ENCODE data around the gene HTRA1. TPM values are rescaled to one million over a fixed set of nuclear protein-coding genes. Genes with fewer than 3 reads are reported as not detected.

HTRA1 gene
- total RNA-seq, result 10 to 100 TPM; 21.3 to 27.3 TPM
- polyA plus RNA-seq (ENCODE audit: insufficient read depth, low read depth, low replicate concordance), result 105 TPM
- long read RNA-seq, donor 1, transcript HTRA1-201 (9 exons, 2,120 nt), result major isoform, 11 of 12 reads
- long read RNA-seq, donor 1, partial matches to known transcripts, result 0 of 12 reads
- long read RNA-seq, donor 1, other reads (novel, unspliced or antisense), result 0 of 12 reads
- long read RNA-seq, donor 2, transcript HTRA1-201 (9 exons, 2,120 nt), result major isoform, 9 of 15 reads
- long read RNA-seq, donor 2, partial matches to known transcripts, result 6 of 15 reads
- long read RNA-seq, donor 2, other reads (novel, unspliced or antisense), result 0 of 15 reads

- intact Hi-C loops (cut with DNase I; ENCODE audit: low total_unique reads), result no loop called here
- H3K36me3 ChIP-seq (ENCODE audit: low read depth, missing control alignments), result no peaks in the 10 kb centered on the region
- TF ChIP-seq CTCF (IDR thresholded peaks at IDR 0.05) (no peak), POLR2A (IDR thresholded peaks at IDR 0.05) (no peak)
- 1% methylated on average over 56 of the region's 56 CpGs; no CpG with 5 or more reads in 1 of the 2 donors for WGBS, 2 donors
- H3K9me3 ChIP-seq, result no peaks in the 10 kb centered on the region
- no peaks in the 10 kb centered on the region for H3K27me3 ChIP-seq
- peak within 1 kb of the TSS; percentile 59 to 63 for H3K4me3 ChIP-seq
- DNase-seq, result peak; percentile 65
- H3K4me1 ChIP-seq, result peaks cover 8% of the 10 kb centered on the region
- peak within 1 kb of the TSS; percentile 35 to 76 for H3K27ac ChIP-seq
Observed at GRCh38 chr10:122461367-122461728, at the start of gene HTRA1. TSS of gene HTRA1 (plus strand) at chr10:122461553. CDS start at chr10:122461653, 100 bp downstream.

GRCh38 chr10:122413327-122413726 lies 48.0 kb upstream of the HTRA1 start:
- Histone ChIP-seq H3K27me3 (no peaks in the 10 kb centered on the region), H3K4me1 (no peaks in the 10 kb centered on the region), H3K27ac (no peak overlapping the region), H3K4me3 (no peak overlapping the region), H3K36me3 (ENCODE audit: low read depth, missing control alignments) (no peaks in the 10 kb centered on the region), H3K9me3 (no peaks in the 10 kb centered on the region)
- DNase-seq, result no peak
- TF ChIP-seq CTCF (IDR thresholded peaks at IDR 0.05) (no peak), POLR2A (IDR thresholded peaks at IDR 0.05) (no peak)
- intact Hi-C loops (cut with DNase I; ENCODE audit: low total_unique reads), result no loop called here

- WGBS, 2 donors, result 90 to 91% methylated on average over 2 of the region's 2 CpGs
- no peak overlapping the region for H3K27ac ChIP-seq
Observed at GRCh38 chr10:122417667-122418066, 43.7 kb upstream of the HTRA1 start.

GRCh38 chr10:122419016-122419415 lies 42.3 kb upstream of the HTRA1 start:
- intact Hi-C loops (cut with DNase I; ENCODE audit: low total_unique reads), result no loop called here
- Histone ChIP-seq H3K27ac (no peak overlapping the region), H3K27me3 (no peaks in the 10 kb centered on the region), H3K4me3 (no peak overlapping the region), H3K9me3 (no peaks in the 10 kb centered on the region), H3K36me3 (ENCODE audit: low read depth, missing control alignments) (no peaks in the 10 kb centered on the region), H3K4me1 (no peaks in the 10 kb centered on the region)
- 71 to 72% methylated on average over 1 of the region's 1 CpG for WGBS, 2 donors
- TF ChIP-seq CTCF (IDR thresholded peaks at IDR 0.05) (no peak), POLR2A (IDR thresholded peaks at IDR 0.05) (no peak)
- no peak for DNase-seq

More at GRCh38 chr10:122417667-122418066, 43.7 kb upstream of the HTRA1 start:
- TF ChIP-seq CTCF (IDR thresholded peaks at IDR 0.05) (no peak), POLR2A (IDR thresholded peaks at IDR 0.05) (no peak)
- no peak for DNase-seq
- Histone ChIP-seq H3K36me3 (ENCODE audit: low read depth, missing control alignments) (no peaks in the 10 kb centered on the region), H3K9me3 (no peaks in the 10 kb centered on the region), H3K4me3 (no peak overlapping the region), H3K27me3 (no peaks in the 10 kb centered on the region), H3K4me1 (no peaks in the 10 kb centered on the region)
- intact Hi-C loops (cut with DNase I; ENCODE audit: low total_unique reads), result no loop called here

Measured in testis (tissue), 5 donors.